HepG2 (cell line): ENCODE measurements around the gene C2CD2. TPM values are rescaled to one million over a fixed set of nuclear protein-coding genes. Genes with fewer than 3 reads are reported as not detected.
A peak's percentile ranks its signal among the peaks of the same experiment; 100 is the strongest.

Experiments used
- CENPT ChIP-seq: sonication (generic); formaldehyde crosslinking; IDR thresholded peaks from 2 replicates; pipeline ENCODE4 v1.8.0; 2022; ENCODE audit warnings: low read depth, mild to moderate bottlenecking, moderate library complexity, missing genetic modification reagents
- KDM6A ChIP-seq: IDR thresholded peaks from 2 replicates; pipeline ENCODE4 v1.6.1; 2016; ENCODE audit warnings: low read depth
- LRRFIP1 ChIP-seq: sonication (generic); formaldehyde crosslinking; conservative IDR thresholded peaks from 2 replicates; pipeline ENCODE4 v1.4.0; 2020; ENCODE audit warnings: missing genetic modification reagents
- MXD1 ChIP-seq: sonication (generic); formaldehyde crosslinking; IDR thresholded peaks from 2 replicates; pipeline ENCODE4 v1.4.0; 2020; ENCODE audit warnings: mild to moderate bottlenecking, missing genetic modification reagents
- POLR2A ChIP-seq, 2 experiments: IDR thresholded peaks; 2 replicates each; pipeline ENCODE4 v1.6.1; 2011; ENCODE audit warnings: low read depth in 2 of 2, low read length in 2 of 2, mild to moderate bottlenecking in 1 of 2, moderate library complexity in 1 of 2; ENCODE audit not compliant: insufficient read depth in 1 of 2
- SOX13 ChIP-seq, 3 experiments: fragments of 450-650 bp in 1 of 3; sonication (generic) in 1 of 3; formaldehyde crosslinking in 1 of 3; IDR thresholded peaks in 2 of 3; conservative IDR thresholded peaks in 1 of 3; 2 replicates each; pipeline versions ENCODE4 v1.5.0 to v1.6.1; 2016 to 2020; ENCODE audit warnings: antibody characterized with exemption in 1 of 3, mild to moderate bottlenecking in 1 of 3, missing compliant biosample characterization in 1 of 3, missing genetic modification reagents in 1 of 3, moderate library complexity in 1 of 3
- ZBTB20 ChIP-seq: sonication (generic); formaldehyde crosslinking; IDR thresholded peaks from 2 replicates; pipeline ENCODE4 v1.8.1; 2023; ENCODE audit warnings: missing genetic modification reagents, low read depth, mild to moderate bottlenecking, borderline replicate concordance
- ZBTB40 ChIP-seq, 2 experiments: fragments of 450-650 bp in 1 of 2; sonication (generic) in 1 of 2; formaldehyde crosslinking in 1 of 2; IDR thresholded peaks; 2 replicates each; pipeline versions ENCODE4 v1.6.1 to v1.8.0; 2016 to 2022; ENCODE audit warnings: antibody characterized with exemption in 1 of 2, mild to moderate bottlenecking in 1 of 2, missing genetic modification reagents in 1 of 2
- ZFP36L1 ChIP-seq: sonication (generic); formaldehyde crosslinking; IDR thresholded peaks from 2 replicates; pipeline ENCODE4 v1.8.0; 2022; ENCODE audit warnings: mild to moderate bottlenecking, missing genetic modification reagents, moderate library complexity
- ZFX ChIP-seq: sonication (generic); formaldehyde crosslinking; IDR thresholded peaks from 2 replicates; pipeline ENCODE4 v1.4.0; 2020; ENCODE audit warnings: mild to moderate bottlenecking, low read depth, missing genetic modification reagents, moderate library complexity
- ZNF263 ChIP-seq: sonication (generic); formaldehyde crosslinking; IDR thresholded peaks from 2 replicates; pipeline ENCODE4 v1.4.0; 2020; ENCODE audit warnings: missing genetic modification reagents
- ZNF282 ChIP-seq: fragments of 450-650 bp; IDR thresholded peaks from 2 replicates; pipeline ENCODE4 v1.6.1; 2018; ENCODE audit not compliant: partially characterized antibody
- ZNF350 ChIP-seq: sonication (generic); formaldehyde crosslinking; IDR thresholded peaks from 2 replicates; pipeline ENCODE4 v1.4.0; 2020; ENCODE audit warnings: mild to moderate bottlenecking, low read depth, missing genetic modification reagents, borderline replicate concordance
- ZNF564 ChIP-seq: sonication (generic); formaldehyde crosslinking; IDR thresholded peaks from 2 replicates; pipeline ENCODE4 v1.8.1; 2023; ENCODE audit warnings: mild to moderate bottlenecking, missing genetic modification reagents
- ZSCAN31 ChIP-seq: sonication (generic); formaldehyde crosslinking; IDR thresholded peaks from 2 replicates; pipeline ENCODE4 v1.5.0; 2020; ENCODE audit warnings: low read depth, mild to moderate bottlenecking, missing genetic modification reagents
- polyA plus RNA-seq, 8 experiments: library from polyadenylated mRNA; depleted of rRNA in 3 of 8; stranded (reverse) in 7 of 8; unstranded in 1 of 8; fragments of >200 nt; fragmentation: Illumina TruSeq in 4 of 8; extraction: Trizol in 4 of 8; gene quantifications; 2 replicates each; pipeline versions ENCODE4 v1.2.1 to v1.2.3, GENCODE V29; 2011 to 2016; ENCODE audit warnings: low read depth in 4 of 8, missing spikeins in 1 of 8, mixed read lengths in 1 of 8; ENCODE audit not compliant: insufficient read depth in 1 of 8
- total RNA-seq, 5 experiments: library from RNA; depleted of rRNA; stranded (reverse); fragments of >200 nt; fragmentation: Illumina TruSeq; extraction: Trizol; gene quantifications; 2 replicates each; pipeline ENCODE4 v1.2.3, GENCODE V29; 2016; ENCODE audit warnings: low read depth in 1 of 5

Gene C2CD2
- total and polyA plus RNA-seq, 2 of the 13 experiments (the other 11 are each of a cell fraction or from before 2014, with no cell fraction given): 12.5 to 19.7 TPM

- TF ChIP-seq SOX13 (IDR thresholded peaks at IDR 0.05) (no peak), SOX13 (CRISPR knock-in tag; conservative IDR thresholded peaks at IDR 0.05 in 1 of 2, IDR thresholded peaks at IDR 0.05 in 1 of 2) (peak in 1 of 2 experiments; percentile 56; a peak in 2 of 4 replicates), ZFP36L1 (CRISPR knock-in tag) (no peak), LRRFIP1 (CRISPR knock-in tag) (no peak), MXD1 (no peak), CENPT (no peak), ZNF350 (CRISPR knock-in tag) (peak; percentile 44; the same call in 1 of the 2 replicates), POLR2A (IDR thresholded peaks at IDR 0.05; ENCODE audit: insufficient read depth in 1 of 2, low read depth in 2 of 2, low read length in 2 of 2) (peak in 1 of 2 experiments; percentile 25; a peak in 1 of 4 replicates), ZBTB40 (IDR thresholded peaks at IDR 0.05) (no peak), ZBTB40 (CRISPR knock-in tag; IDR thresholded peaks at IDR 0.05) (no peak), ZNF564 (CRISPR knock-in tag) (no peak), ZSCAN31 (CRISPR knock-in tag) (0 out of 2 replicates have a peak, but pooled peaks have one; percentile 41), ZBTB20 (CRISPR knock-in tag) (no peak), ZNF282 (no peak), ZNF263 (CRISPR knock-in tag) (0 out of 2 replicates have a peak, but pooled peaks have one; percentile 20), ZFX (CRISPR knock-in tag) (peak; percentile 62), KDM6A (peak; percentile 62)
Measured at GRCh38 chr21:41926117-41926806, 27.6 kb downstream of the C2CD2 start (continued).
